ENCODE results near the gene WAPL.
"Not testable (repeated sequence)": the region's sequence is repeated elsewhere in the genome, so short reads cannot be mapped to it uniquely, and the experiment has no call there.

The WAPL gene

GRCh38 chr10:86540016-86540415 lies 18.4 kb upstream of the WAPL start:
- TF ChIP-seq POLR2AphosphoS5 (IDR thresholded peaks at IDR 0.05; ENCODE audit: low read depth, low read length) (no peak), TAF1 (IDR thresholded peaks at IDR 0.05; ENCODE audit: borderline replicate concordance, low read depth, low read length) (no peak), POLR2A (IDR thresholded peaks at IDR 0.05; ENCODE audit: low read depth, low read length) (no peak)
- no peak for DNase-seq (ENCODE audit: insufficient read length)
- FAIRE-seq = no peak

GRCh38 chr10:86538547-86538946 lies 17.0 kb upstream of the WAPL start:
- no peak for DNase-seq (ENCODE audit: insufficient read length)
- no peak for TF ChIP-seq TAF1 (IDR thresholded peaks at IDR 0.05; ENCODE audit: borderline replicate concordance, low read depth, low read length)
- no peak for FAIRE-seq

GRCh38 chr10:86538040-86538439 lies 16.4 kb upstream of the WAPL start:
- DNase-seq (ENCODE audit: insufficient read length); FAIRE-seq: not testable (repeated sequence)

GRCh38 chr10:86536294-86536861 lies 14.8 kb upstream of the WAPL start:
- FAIRE-seq = no peak
- no peak for TF ChIP-seq TAF1 (IDR thresholded peaks at IDR 0.05; ENCODE audit: borderline replicate concordance, low read depth, low read length)
- no peak for TF ChIP-seq POLR2A (IDR thresholded peaks at IDR 0.05; ENCODE audit: low read depth, low read length)
- TF ChIP-seq POLR2AphosphoS5 (IDR thresholded peaks at IDR 0.05; ENCODE audit: low read depth, low read length) = no peak
- DNase-seq (ENCODE audit: insufficient read length) = no peak

GRCh38 chr10:86535132-86535882 lies 13.7 kb upstream of the WAPL start:
- TF ChIP-seq TAF1 (IDR thresholded peaks at IDR 0.05; ENCODE audit: borderline replicate concordance, low read depth, low read length) (no peak), POLR2A (IDR thresholded peaks at IDR 0.05; ENCODE audit: low read depth, low read length) (no peak), POLR2AphosphoS5 (IDR thresholded peaks at IDR 0.05; ENCODE audit: low read depth, low read length) (no peak)
- FAIRE-seq (no peak), DNase-seq (ENCODE audit: insufficient read length) (peak; percentile 61)

- no peak for DNase-seq (ENCODE audit: insufficient read length)
- no peak for TF ChIP-seq POLR2AphosphoS5 (IDR thresholded peaks at IDR 0.05; ENCODE audit: low read depth, low read length)
- no peak for TF ChIP-seq POLR2A (IDR thresholded peaks at IDR 0.05; ENCODE audit: low read depth, low read length)
- TF ChIP-seq TAF1 (IDR thresholded peaks at IDR 0.05; ENCODE audit: borderline replicate concordance, low read depth, low read length) = no peak
- no peak for FAIRE-seq
Observed at GRCh38 chr10:86533328-86533727, 11.7 kb upstream of the WAPL start.

- FAIRE-seq; DNase-seq (ENCODE audit: insufficient read length): not testable (repeated sequence)
Observed at GRCh38 chr10:86528736-86529135, 7.1 kb upstream of the WAPL start.

- DNase-seq (ENCODE audit: insufficient read length) (no peak), FAIRE-seq (no peak)
- TF ChIP-seq POLR2A (IDR thresholded peaks at IDR 0.05; ENCODE audit: low read depth, low read length) (no peak), POLR2AphosphoS5 (IDR thresholded peaks at IDR 0.05; ENCODE audit: low read depth, low read length) (no peak), TAF1 (IDR thresholded peaks at IDR 0.05; ENCODE audit: borderline replicate concordance, low read depth, low read length) (no peak)
Observed at GRCh38 chr10:86526606-86527005, 5.0 kb upstream of the WAPL start.

- DNase-seq (ENCODE audit: insufficient read length) = not testable (repeated sequence)
Observed at GRCh38 chr10:86525713-86526112, 4.1 kb upstream of the WAPL start.

GRCh38 chr10:86524225-86524962 lies 2.8 kb upstream of the WAPL start:
- TF ChIP-seq POLR2A (IDR thresholded peaks at IDR 0.05; ENCODE audit: low read depth, low read length) (no peak), POLR2AphosphoS5 (IDR thresholded peaks at IDR 0.05; ENCODE audit: low read depth, low read length) (no peak), TAF1 (IDR thresholded peaks at IDR 0.05; ENCODE audit: borderline replicate concordance, low read depth, low read length) (no peak)
- no peak for FAIRE-seq
- no peak for DNase-seq (ENCODE audit: insufficient read length)

More at GRCh38 chr10:86525713-86526112, 4.1 kb upstream of the WAPL start:
- FAIRE-seq = not testable (repeated sequence)

GRCh38 chr10:86523348-86523747 lies 1.8 kb upstream of the WAPL start:
- FAIRE-seq (no peak), DNase-seq (ENCODE audit: insufficient read length) (no peak)
- TF ChIP-seq TAF1 (IDR thresholded peaks at IDR 0.05; ENCODE audit: borderline replicate concordance, low read depth, low read length) = no peak

GRCh38 chr10:86522510-86522855 lies 891 bp upstream of the WAPL start:
- FAIRE-seq (no peak), DNase-seq (ENCODE audit: insufficient read length) (no peak)
- TF ChIP-seq TAF1 (IDR thresholded peaks at IDR 0.05; ENCODE audit: borderline replicate concordance, low read depth, low read length) (no peak), POLR2AphosphoS5 (IDR thresholded peaks at IDR 0.05; ENCODE audit: low read depth, low read length) (no peak), POLR2A (IDR thresholded peaks at IDR 0.05; ENCODE audit: low read depth, low read length) (no peak)

All from GM12892 (cell line).